Inferior parietal cortex (tissue), 1 donor: ENCODE data around the gene USP24.
"Not testable (repeated sequence)": the region's sequence is repeated elsewhere in the genome, so short reads cannot be mapped to it uniquely, and the experiment has no call there.

ENCODE experiments used
- DNase-seq: peaks from one replicate; pipeline ENCODE4 v3.0.0-alpha.2; 2016; ENCODE audit errors: extremely low spot score

The USP24 gene

GRCh38 chr1:55039342-55040082 is 175.7 kb downstream of the USP24 start, which contains the start of gene PCSK9:
TSS of gene PCSK9 (plus strand) at chr1:55039548. CDS start at chr1:55039838, 290 bp downstream.
- no peak for DNase-seq

- DNase-seq: no peak
These were observed 176.2 kb downstream of the USP24 start for GRCh38 chr1:55038974-55039341.

DNA sequence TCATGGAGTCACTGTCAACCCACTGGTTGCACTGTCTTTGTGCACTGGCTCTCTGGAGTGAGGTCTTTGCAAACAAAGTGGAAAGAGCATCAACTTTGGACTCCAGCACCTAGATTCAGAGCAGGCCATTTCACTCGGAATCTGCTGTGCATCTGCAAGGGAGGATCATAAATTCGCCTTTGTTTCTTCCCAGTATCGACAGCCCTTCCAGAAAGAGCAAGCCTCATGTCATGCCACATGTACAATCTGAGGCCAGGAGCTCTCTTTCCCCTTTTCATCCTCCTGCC is 176.7 kb downstream of the USP24 start:
- no peak for DNase-seq

- no peak for DNase-seq
These were observed 177.2 kb downstream of the USP24 start for GRCh38 chr1:55037733-55038551.

DNA sequence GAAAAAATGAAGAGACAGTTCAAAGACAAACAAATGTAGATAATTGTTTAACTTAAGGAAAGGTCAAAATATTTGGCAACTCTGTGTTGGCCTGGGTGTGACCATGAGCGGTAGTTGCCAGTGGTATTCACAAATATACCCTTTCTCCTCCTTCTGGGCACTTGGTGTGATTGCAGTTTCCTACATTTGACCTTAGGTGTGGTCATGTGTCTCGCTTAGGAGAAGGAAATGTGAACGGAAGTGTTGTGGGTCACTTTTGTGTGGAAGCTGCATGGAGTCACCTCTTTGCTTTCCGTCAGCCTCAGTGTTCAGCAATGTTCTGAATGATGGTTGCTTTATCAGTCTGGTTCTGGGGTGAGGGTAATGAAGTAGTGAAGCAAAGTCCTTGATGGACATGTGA is 179.3 kb downstream of the USP24 start:
- DNase-seq: no peak

DNA sequence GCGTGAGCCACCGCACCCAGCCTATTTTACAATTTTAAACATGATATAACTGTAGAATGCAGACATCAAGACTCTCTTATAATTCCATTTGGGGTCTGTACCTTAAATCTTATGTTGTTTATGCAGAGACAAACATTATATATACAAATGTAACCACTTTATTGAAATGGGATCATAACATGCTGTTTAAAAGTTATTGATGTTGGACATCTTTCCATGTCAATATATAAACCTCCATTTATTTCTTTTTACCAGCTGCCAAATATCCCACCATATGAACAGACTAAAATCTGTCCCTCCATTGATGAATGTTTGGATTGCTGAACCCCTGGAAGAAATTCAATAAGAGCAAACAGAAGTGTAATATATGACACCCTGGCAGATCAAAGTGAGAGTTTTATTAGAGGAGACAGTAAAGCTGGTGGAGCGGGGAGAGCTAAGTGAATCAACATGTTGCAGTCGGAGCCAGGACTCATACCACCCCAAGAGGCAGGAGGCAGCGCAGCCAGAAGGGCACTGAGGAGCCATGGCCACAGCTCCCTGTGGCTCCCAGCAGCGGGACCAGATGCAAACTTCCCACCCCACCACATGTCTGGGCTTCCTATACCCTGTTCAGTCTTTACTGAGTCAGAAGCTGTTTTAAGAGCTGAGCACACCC is 180.6 kb downstream of the USP24 start:
- DNase-seq: no peak

DNA sequence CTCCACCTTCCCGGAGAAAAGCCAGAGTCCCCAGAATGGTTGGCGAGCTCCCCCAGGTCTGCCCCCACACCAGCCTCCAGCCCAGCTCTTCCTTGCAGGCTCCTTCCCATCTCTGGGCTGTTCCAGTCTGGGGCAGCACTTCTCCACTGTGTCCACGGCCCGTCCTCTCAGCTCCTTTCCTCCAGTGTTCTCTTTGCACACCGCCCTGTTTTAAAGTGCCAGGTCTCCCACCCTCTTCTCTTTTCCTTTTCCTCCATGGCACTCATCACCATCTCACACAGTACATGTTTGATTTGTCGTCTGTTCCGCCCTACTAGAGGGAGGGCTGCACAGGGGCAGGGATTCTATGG is 181.9 kb downstream of the USP24 start:
- DNase-seq: no peak

DNA sequence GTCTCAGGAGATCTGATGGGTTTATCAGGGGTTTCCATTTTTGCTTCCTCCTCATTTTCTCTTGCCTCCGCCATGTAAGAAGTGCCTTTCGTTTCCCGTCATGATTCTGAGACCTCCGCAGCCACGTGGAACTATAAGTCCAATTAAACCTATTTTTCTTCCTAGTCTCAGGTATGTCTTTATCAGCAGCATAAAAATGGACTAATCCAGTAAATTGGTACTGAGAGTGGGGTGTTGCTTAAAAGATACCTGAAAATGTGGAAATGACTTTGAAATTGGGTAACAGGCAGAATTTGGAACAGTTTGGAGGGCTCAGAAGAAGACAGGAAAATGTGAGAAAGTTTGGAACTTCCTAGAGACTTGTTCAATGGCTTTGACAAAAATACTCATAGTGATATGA is 184.1 kb downstream of the USP24 start:
- not testable (repeated sequence) for DNase-seq

DNA sequence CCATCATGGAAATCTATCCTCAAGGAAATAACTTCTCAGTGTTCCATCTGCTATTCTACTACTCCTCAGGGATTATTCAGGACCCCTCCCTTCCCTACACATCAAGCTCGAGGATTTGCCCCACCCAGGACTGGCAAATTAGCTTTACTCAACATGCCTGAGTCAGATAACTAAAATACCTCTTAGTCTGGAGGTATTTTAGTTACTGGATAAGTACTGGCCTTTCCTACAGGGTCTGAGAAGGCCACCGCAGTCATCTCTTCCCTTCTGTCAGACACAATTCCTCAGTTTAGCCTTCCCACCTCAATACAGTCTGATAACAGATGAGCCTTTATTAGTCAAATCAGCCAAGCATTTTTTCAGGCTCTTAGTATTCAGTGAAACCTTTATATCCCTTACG is 188.5 kb downstream of the USP24 start:
- not testable (repeated sequence) for DNase-seq

DNA sequence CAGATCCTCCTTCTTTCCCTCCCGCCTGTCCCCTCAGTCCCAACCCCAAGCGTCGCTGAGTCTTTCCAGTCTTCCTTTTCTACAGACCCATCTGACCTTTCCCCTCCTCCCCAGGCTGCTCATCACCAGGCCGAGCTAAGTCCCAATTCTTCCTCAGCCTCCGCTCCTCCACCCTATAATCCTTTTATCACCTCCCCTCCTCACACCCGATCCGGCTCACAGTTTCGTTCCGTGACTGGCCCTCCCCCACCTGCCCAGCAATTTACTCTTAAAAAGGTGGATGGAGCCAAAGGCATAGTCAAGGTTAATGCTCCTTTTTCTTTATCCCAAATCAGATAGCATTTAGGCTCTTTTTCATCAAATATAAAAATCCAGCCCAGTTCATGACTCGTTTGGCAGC is 191.0 kb downstream of the USP24 start:
- DNase-seq: not testable (repeated sequence)

DNA sequence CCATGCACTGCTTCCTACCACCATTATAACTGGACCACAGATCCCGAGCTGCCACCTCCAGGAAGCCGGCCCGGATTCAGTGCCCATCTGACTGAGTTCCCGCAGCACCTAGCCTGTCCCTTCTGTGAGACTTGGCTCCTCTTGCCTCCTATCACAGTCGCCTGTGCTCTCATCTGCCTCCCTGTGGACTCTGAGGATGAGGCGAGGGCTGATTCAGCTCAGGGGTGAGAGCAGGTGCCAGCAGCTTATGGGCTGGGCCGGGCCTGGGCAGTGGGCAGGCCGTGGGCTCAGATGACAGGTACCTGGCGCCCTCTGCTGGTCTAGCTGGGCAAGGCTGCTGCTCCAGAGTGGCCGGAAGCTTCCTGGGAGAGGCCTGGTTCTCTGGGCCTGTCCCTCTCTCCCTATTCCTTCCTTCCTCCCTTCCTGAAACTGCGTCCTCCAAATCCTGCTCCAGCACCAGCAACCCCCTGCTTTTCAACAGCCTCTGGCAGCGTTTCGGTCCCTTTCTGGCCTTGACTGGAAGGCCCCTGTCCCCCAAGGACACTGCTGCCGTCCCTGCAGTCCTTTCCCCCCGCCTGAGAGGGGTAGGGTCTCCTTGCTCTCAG is 193.1 kb downstream of the USP24 start:
- peak; percentile 63 for DNase-seq

GRCh38 chr1:55018395-55018794 is 196.8 kb downstream of the USP24 start:
- DNase-seq: no peak
